ENCODE data around the gene TNFAIP1. TPM values are rescaled to one million over a fixed set of nuclear protein-coding genes. Genes with fewer than 3 reads are reported as not detected.

Gene TNFAIP1
- total and polyA plus RNA-seq, 4 donors: 17.7 to 59.6 (median 35.9) TPM

DNA sequence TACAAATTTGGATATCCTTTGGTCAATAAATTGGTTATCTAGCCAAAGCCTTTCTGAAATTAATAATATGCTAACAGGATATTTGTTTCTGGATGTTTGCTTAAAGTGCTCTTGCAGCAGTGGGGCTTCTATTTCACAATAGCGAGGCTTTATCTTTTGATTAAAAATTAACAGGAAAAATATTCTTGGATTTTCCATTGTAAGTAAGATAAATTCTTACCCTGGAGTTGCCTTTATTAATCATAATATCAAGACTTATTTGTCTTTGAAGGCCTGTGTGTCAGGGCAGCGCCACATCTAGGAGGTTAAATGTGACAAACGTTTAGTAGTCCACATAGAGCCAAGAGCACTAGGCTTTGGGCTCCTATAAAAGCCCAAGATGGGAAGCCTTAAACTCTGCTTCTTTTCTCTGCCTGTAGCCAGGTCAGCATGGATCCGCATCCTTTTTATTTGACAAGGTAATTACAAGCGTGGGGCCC, 11.3 kb upstream of the TNFAIP1 start:
- no peak overlapping the region for H3K4me3 ChIP-seq
- H3K9me3 ChIP-seq (ENCODE audit: control insufficient read depth in 4 of 4, insufficient read depth in 3 of 4, low read length in 3 of 4): no peaks in the 10 kb centered on the region
- peaks cover 3 to 25% (median 8%) of the 10 kb centered on the region in 4 donors for H3K36me3 ChIP-seq (ENCODE audit: control insufficient read depth in 4 of 4, insufficient read depth in 4 of 4, low read length in 4 of 4)
- H3K4me1 ChIP-seq (ENCODE audit: control insufficient read depth in 5 of 5, insufficient read depth in 5 of 5, low read length in 5 of 5): peaks cover 0 to 11% (median 5%) of the 10 kb centered on the region in 5 donors
- H3K9ac ChIP-seq (ENCODE audit: insufficient read depth in 1 of 2, low read length in 2 of 2): no peak overlapping the region
- DNase-seq: no peak
- H3K27me3 ChIP-seq (ENCODE audit: control insufficient read depth in 3 of 3, insufficient read depth in 3 of 3, low read length in 2 of 3): no peaks in the 10 kb centered on the region
- TF ChIP-seq, protein P1, sequence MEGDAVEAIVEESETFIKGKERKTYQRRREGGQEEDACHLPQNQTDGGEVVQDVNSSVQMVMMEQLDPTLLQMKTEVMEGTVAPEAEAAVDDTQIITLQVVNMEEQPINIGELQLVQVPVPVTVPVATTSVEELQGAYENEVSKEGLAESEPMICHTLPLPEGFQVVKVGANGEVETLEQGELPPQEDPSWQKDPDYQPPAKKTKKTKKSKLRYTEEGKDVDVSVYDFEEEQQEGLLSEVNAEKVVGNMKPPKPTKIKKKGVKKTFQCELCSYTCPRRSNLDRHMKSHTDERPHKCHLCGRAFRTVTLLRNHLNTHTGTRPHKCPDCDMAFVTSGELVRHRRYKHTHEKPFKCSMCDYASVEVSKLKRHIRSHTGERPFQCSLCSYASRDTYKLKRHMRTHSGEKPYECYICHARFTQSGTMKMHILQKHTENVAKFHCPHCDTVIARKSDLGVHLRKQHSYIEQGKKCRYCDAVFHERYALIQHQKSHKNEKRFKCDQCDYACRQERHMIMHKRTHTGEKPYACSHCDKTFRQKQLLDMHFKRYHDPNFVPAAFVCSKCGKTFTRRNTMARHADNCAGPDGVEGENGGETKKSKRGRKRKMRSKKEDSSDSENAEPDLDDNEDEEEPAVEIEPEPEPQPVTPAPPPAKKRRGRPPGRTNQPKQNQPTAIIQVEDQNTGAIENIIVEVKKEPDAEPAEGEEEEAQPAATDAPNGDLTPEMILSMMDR (IDR thresholded peaks at IDR 0.05; ENCODE audit: control extremely low read depth, extremely low read depth): no peak
- no peak for ATAC-seq (ENCODE audit: insufficient read depth, low FRiP score)
- WGBS, 2 donors: 68 to 74% methylated on average over 5 of the region's 5 CpGs
- no peak overlapping the region for H3K27ac ChIP-seq (ENCODE audit: low read depth in 1 of 2, low read length in 1 of 2)

DNA sequence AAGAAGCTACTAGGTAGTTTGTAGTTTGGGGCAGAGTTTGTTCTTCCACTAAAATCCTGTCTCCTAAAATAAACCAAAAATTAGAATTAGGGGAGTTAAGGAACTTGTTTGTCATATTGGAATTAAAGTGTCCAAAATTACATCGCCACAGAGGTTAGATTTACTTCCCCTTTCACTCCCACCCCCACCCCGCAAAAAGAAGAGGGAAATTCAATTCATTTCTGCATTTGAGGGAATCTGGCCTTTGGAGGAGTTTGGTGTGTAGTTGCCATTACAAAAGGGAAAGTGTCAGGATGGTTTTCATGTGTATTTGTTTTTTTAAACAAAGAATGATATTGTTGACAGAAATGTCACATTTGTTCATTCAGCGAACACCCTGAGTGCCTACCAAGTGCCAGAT, 10.8 kb upstream of the TNFAIP1 start:
- DNase-seq: no peak
- TF ChIP-seq, protein P1 (IDR thresholded peaks at IDR 0.05; ENCODE audit: control extremely low read depth, extremely low read depth): no peak
- no peak overlapping the region for H3K4me3 ChIP-seq
- WGBS, 2 donors: 52 to 72% methylated on average over 3 of the region's 3 CpGs
- H3K27ac ChIP-seq (ENCODE audit: low read depth in 1 of 2, low read length in 1 of 2): no peak overlapping the region
- peaks cover 3 to 28% (median 9%) of the 10 kb centered on the region in 4 donors for H3K36me3 ChIP-seq (ENCODE audit: control insufficient read depth in 4 of 4, insufficient read depth in 4 of 4, low read length in 4 of 4)
- ATAC-seq (ENCODE audit: insufficient read depth, low FRiP score): no peak
- H3K9ac ChIP-seq (ENCODE audit: insufficient read depth in 1 of 2, low read length in 2 of 2): no peak overlapping the region
- no peaks in the 10 kb centered on the region for H3K27me3 ChIP-seq (ENCODE audit: control insufficient read depth in 3 of 3, insufficient read depth in 3 of 3, low read length in 2 of 3)
- H3K4me1 ChIP-seq (ENCODE audit: control insufficient read depth in 5 of 5, insufficient read depth in 5 of 5, low read length in 5 of 5): peaks cover 0 to 7% (median 5%) of the 10 kb centered on the region in 5 donors
- H3K9me3 ChIP-seq (ENCODE audit: control insufficient read depth in 4 of 4, insufficient read depth in 3 of 4, low read length in 3 of 4): no peaks in the 10 kb centered on the region

DNA sequence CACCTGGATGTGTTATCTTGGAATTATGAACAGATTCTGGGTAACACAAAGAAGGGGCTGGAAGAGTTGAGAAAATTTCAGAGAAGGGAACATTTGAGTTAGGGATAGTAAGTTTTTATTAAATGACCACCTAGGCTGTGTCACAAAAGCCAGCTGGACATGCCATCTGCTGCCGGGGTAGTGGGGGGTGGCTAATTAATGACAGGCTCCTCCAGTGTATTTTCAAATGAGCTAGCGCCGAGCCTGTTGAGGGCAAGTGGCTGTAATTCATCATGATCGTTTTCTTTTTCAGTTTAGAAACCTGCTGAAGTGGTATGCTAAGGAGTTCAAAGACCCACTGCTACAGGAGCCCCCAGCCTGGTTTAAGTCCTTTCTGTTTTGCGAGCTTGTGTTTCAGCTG, 10.3 kb upstream of the TNFAIP1 start:
- DNase-seq: no peak
- ATAC-seq (ENCODE audit: insufficient read depth, low FRiP score): no peak
- peaks cover 0 to 5% (median 3%) of the 10 kb centered on the region in 5 donors for H3K4me1 ChIP-seq (ENCODE audit: control insufficient read depth in 5 of 5, insufficient read depth in 5 of 5, low read length in 5 of 5)

More for the DNA sequence above, 10.3 kb upstream of the TNFAIP1 start:
- Histone ChIP-seq H3K4me3 (no peak overlapping the region), H3K36me3 (ENCODE audit: control insufficient read depth in 4 of 4, insufficient read depth in 4 of 4, low read length in 4 of 4) (peaks cover 3 to 28% (median 10%) of the 10 kb centered on the region in 4 donors), H3K27ac (ENCODE audit: low read depth in 1 of 2, low read length in 1 of 2) (peak overlapping the region in 1 of 2 donors; percentile 13), H3K9ac (ENCODE audit: insufficient read depth in 1 of 2, low read length in 2 of 2) (no peak overlapping the region), H3K9me3 (ENCODE audit: control insufficient read depth in 4 of 4, insufficient read depth in 3 of 4, low read length in 3 of 4) (no peaks in the 10 kb centered on the region), H3K27me3 (ENCODE audit: control insufficient read depth in 3 of 3, insufficient read depth in 3 of 3, low read length in 2 of 3) (no peaks in the 10 kb centered on the region)
- TF ChIP-seq, protein P1 (IDR thresholded peaks at IDR 0.05; ENCODE audit: control extremely low read depth, extremely low read depth): no peak
- 68 to 79% methylated on average over 5 of the region's 5 CpGs for whole genome bisulfite sequencing, 2 donors

All from lung (tissue), 12 donors.